ENCODE results near the gene PDXP. TPM values are rescaled to one million over a fixed set of nuclear protein-coding genes. Genes with fewer than 3 reads are reported as not detected.

PDXP gene
- total RNA-seq, 1 donor from 2014 or later = 13.4 TPM

GRCh38 chr22:37715760-37716159 lies 57.2 kb downstream of the PDXP start:
- Mint-ChIP-seq H3K36me3 (ENCODE audit: low read depth, unreplicated experiment) (peaks cover 9% of the 10 kb centered on the region), H3K27me3 (ENCODE audit: unreplicated experiment) (peaks cover 5% of the 10 kb centered on the region), H3K4me1 (ENCODE audit: unreplicated experiment) (no peaks in the 10 kb centered on the region), H3K9me3 (ENCODE audit: unreplicated experiment) (no peaks in the 10 kb centered on the region), H3K4me3 (ENCODE audit: unreplicated experiment) (no peak overlapping the region), H3K27ac (ENCODE audit: unreplicated experiment) (no peak overlapping the region)
- TF ChIP-seq CTCF (IDR thresholded peaks at IDR 0.05; ENCODE audit: unreplicated experiment) = no peak
- DNase-seq (ENCODE audit: low spot score) = no peak

Other genes with a start within 250 kb of the PDXP start
- 1.2 TPM for gene ELFN2, start 231.2 kb upstream of the PDXP start, total RNA-seq (ENCODE audit: unreplicated experiment)
- gene MFNG, start 172.3 kb upstream of the PDXP start, total RNA-seq (ENCODE audit: unreplicated experiment) = 75.4 TPM
- gene CARD10, start 139.3 kb upstream of the PDXP start, total RNA-seq (ENCODE audit: unreplicated experiment) = 26.0 TPM
- gene CDC42EP1, start 98.2 kb upstream of the PDXP start, total RNA-seq (ENCODE audit: unreplicated experiment) = 51.2 TPM
- not detected for gene LGALS2, start 78.6 kb upstream of the PDXP start, total RNA-seq (ENCODE audit: unreplicated experiment)
- gene GGA1, start 49.9 kb upstream of the PDXP start, total RNA-seq (ENCODE audit: unreplicated experiment) = 63.6 TPM
- gene SH3BP1, start 19.1 kb upstream of the PDXP start, total RNA-seq (ENCODE audit: unreplicated experiment) = 11.6 TPM
- gene LGALS1, start 16.9 kb downstream of the PDXP start, total RNA-seq (ENCODE audit: unreplicated experiment) = 18.6 TPM
- 15.7 TPM for gene NOL12, start 27.6 kb downstream of the PDXP start, total RNA-seq (ENCODE audit: unreplicated experiment)
- 110 TPM for gene TRIOBP, start 38.3 kb downstream of the PDXP start, total RNA-seq (ENCODE audit: unreplicated experiment)
- 4.1 TPM for gene GCAT, start 149.2 kb downstream of the PDXP start, total RNA-seq (ENCODE audit: unreplicated experiment)
- gene GALR3, start 164.7 kb downstream of the PDXP start, total RNA-seq (ENCODE audit: unreplicated experiment) = not detected
- 14.4 TPM for gene ANKRD54, start 185.6 kb downstream of the PDXP start, total RNA-seq (ENCODE audit: unreplicated experiment)
- 732 TPM for gene EIF3L, start 190.7 kb downstream of the PDXP start, total RNA-seq (ENCODE audit: unreplicated experiment)
- gene MICALL1, start 247.6 kb downstream of the PDXP start, total RNA-seq (ENCODE audit: unreplicated experiment) = 124 TPM